Thymus (tissue), 14 donors: Measurements from ENCODE around the gene UBASH3B. TPM values are rescaled to one million over a fixed set of nuclear protein-coding genes. Genes with fewer than 3 reads are reported as not detected.
"Not testable (repeated sequence)": the region's sequence is repeated elsewhere in the genome, so short reads cannot be mapped to it uniquely, and the experiment has no call there.

Source experiments
- DNase-seq, 9 donors: peaks; one replicate each; pipeline ENCODE4 v3.0.0-alpha.2; 2013; ENCODE audit warnings: low spot score in 9 of 9, low read depth in 6 of 9, missing footprints in 1 of 9
- H3K27ac ChIP-seq, 2 donors: one replicate each; pipeline ENCODE4 v1.5.1; 2013; ENCODE audit warnings: control low read depth in 1 of 2, low read depth in 1 of 2, low read length in 1 of 2, mild to moderate bottlenecking in 1 of 2, moderate library complexity in 1 of 2
- H3K27me3 ChIP-seq, 2 donors: one replicate each; pipeline ENCODE4 v1.5.1; 2013; ENCODE audit warnings: low read length in 1 of 2; ENCODE audit not compliant: control insufficient read depth in 2 of 2, insufficient read depth in 1 of 2
- H3K36me3 ChIP-seq, 2 donors: one replicate each; pipeline ENCODE4 v1.5.1; 2013; ENCODE audit warnings: low read length in 1 of 2, mild to moderate bottlenecking in 1 of 2, moderate library complexity in 1 of 2; ENCODE audit not compliant: control insufficient read depth in 2 of 2, insufficient read depth in 2 of 2
- H3K4me1 ChIP-seq, 2 donors: one replicate each; pipeline ENCODE4 v1.5.1; 2013; ENCODE audit warnings: low read length in 2 of 2; ENCODE audit not compliant: control insufficient read depth in 2 of 2, insufficient read depth in 2 of 2
- H3K4me3 ChIP-seq, 2 donors: one replicate each; pipeline ENCODE4 v1.5.1; 2013; ENCODE audit warnings: low read length in 2 of 2, control low read depth in 1 of 2, mild to moderate bottlenecking in 1 of 2
- H3K9me3 ChIP-seq, 2 donors: one replicate each; pipeline ENCODE4 v1.5.1; 2013; ENCODE audit warnings: low read length in 1 of 2, mild to moderate bottlenecking in 1 of 2; ENCODE audit not compliant: control insufficient read depth in 2 of 2, insufficient read depth in 1 of 2
- WGBS: extraction: QIAGEN DNeasy Blood & Tissue Kit; methylation state at CpG from one replicate; pipeline ENCODE4 v1.1.7; 2013; 5-methylcytosine and 5-hydroxymethylcytosine counted together
- long read RNA-seq, 10 donors: transcript quantifications; one replicate each; lab custom pipeline, GENCODE V29; 2026
- polyA plus RNA-seq: library from polyadenylated mRNA; stranded (reverse); fragments of 200-250 nt; gene quantifications from one replicate; pipeline ENCODE4 v1.2.3, GENCODE V29; 2013
- total RNA-seq: library from RNA; stranded (reverse); fragments of 120-200 nt; gene quantifications from one replicate; pipeline ENCODE4 v1.2.4, GENCODE V29; 2013
- donor health status: healthy.

The UBASH3B gene
- total RNA-seq (14.8 TPM), polyA plus RNA-seq (11.2 TPM)
- long read RNA-seq, donor 1, full-length matches to known transcripts, result 1 of 1 reads
- long read RNA-seq, donor 1, partial matches to known transcripts, result 0 of 1 reads
- long read RNA-seq, donor 1, other reads (novel, unspliced or antisense), result 0 of 1 reads
- long read RNA-seq, donor 2, result 0 reads
- long read RNA-seq, donor 3, full-length matches to known transcripts, result 3 of 3 reads
- long read RNA-seq, donor 3, partial matches to known transcripts, result 0 of 3 reads
- long read RNA-seq, donor 3, other reads (novel, unspliced or antisense), result 0 of 3 reads
- long read RNA-seq, donor 4, full-length matches to known transcripts, result 1 of 1 reads
- long read RNA-seq, donor 4, partial matches to known transcripts, result 0 of 1 reads
- long read RNA-seq, donor 4, other reads (novel, unspliced or antisense), result 0 of 1 reads
- long read RNA-seq, donor 5, full-length matches to known transcripts, result 1 of 1 reads
- long read RNA-seq, donor 5, partial matches to known transcripts, result 0 of 1 reads
- long read RNA-seq, donor 5, other reads (novel, unspliced or antisense), result 0 of 1 reads
- long read RNA-seq, donor 6, full-length matches to known transcripts, result 1 of 1 reads
- long read RNA-seq, donor 6, partial matches to known transcripts, result 0 of 1 reads
- long read RNA-seq, donor 6, other reads (novel, unspliced or antisense), result 0 of 1 reads
- long read RNA-seq, donor 7, full-length matches to known transcripts, result 3 of 3 reads
- long read RNA-seq, donor 7, partial matches to known transcripts, result 0 of 3 reads
- long read RNA-seq, donor 7, other reads (novel, unspliced or antisense), result 0 of 3 reads
- long read RNA-seq, donor 8, full-length matches to known transcripts, result 1 of 1 reads
- long read RNA-seq, donor 8, partial matches to known transcripts, result 0 of 1 reads
- long read RNA-seq, donor 8, other reads (novel, unspliced or antisense), result 0 of 1 reads
- long read RNA-seq, donor 9, full-length matches to known transcripts, result 1 of 1 reads
- long read RNA-seq, donor 9, partial matches to known transcripts, result 0 of 1 reads
- long read RNA-seq, donor 9, other reads (novel, unspliced or antisense), result 0 of 1 reads
- long read RNA-seq, donor 10, full-length matches to known transcripts, result 2 of 2 reads
- long read RNA-seq, donor 10, partial matches to known transcripts, result 0 of 2 reads
- long read RNA-seq, donor 10, other reads (novel, unspliced or antisense), result 0 of 2 reads

- Histone ChIP-seq H3K4me3 (peak within 1 kb of the TSS; percentile 79 to 96), H3K27ac (peak within 1 kb of the TSS; percentile 82 to 87), H3K4me1 (peaks cover 14 to 49% of the 10 kb centered on the region in 2 donors), H3K36me3 (peaks cover 0 to 7% of the 10 kb centered on the region in 2 donors), H3K9me3 (peaks cover 0 to 4% of the 10 kb centered on the region in 2 donors), H3K27me3 (no peaks in the 10 kb centered on the region)
- under 1% methylated on average over 39 of the region's 39 CpGs for WGBS
- peak in 5 of 9 donors; percentile 59 to 84 (median 66) for DNase-seq
Measured at GRCh38 chr11:122655527-122656072, at the start of gene UBASH3B. Gene UBASH3B (plus strand): TSS chr11:122655722. CDS start chr11:122656050, 328 bp downstream.

GRCh38 chr11:122607162-122607561, 48.4 kb upstream of the UBASH3B start:
- H3K4me3 ChIP-seq, H3K36me3 ChIP-seq, H3K9me3 ChIP-seq, H3K27ac ChIP-seq, H3K27me3 ChIP-seq, H3K4me1 ChIP-seq, DNase-seq: not testable (repeated sequence)
- 89% methylated on average over 2 of the region's 2 CpGs for WGBS

- H3K36me3 ChIP-seq, result no peaks in the 10 kb centered on the region
- H3K27me3 ChIP-seq, result no peaks in the 10 kb centered on the region
- DNase-seq, result no peak
- H3K4me1 ChIP-seq, result peaks cover 0 to 3% of the 10 kb centered on the region in 2 donors
- no peak overlapping the region for H3K27ac ChIP-seq
- no peak overlapping the region for H3K4me3 ChIP-seq
- WGBS, result 98% methylated on average over 7 of the region's 7 CpGs
- H3K9me3 ChIP-seq, result no peaks in the 10 kb centered on the region
Measured at GRCh38 chr11:122612123-122612824, 43.2 kb upstream of the UBASH3B start.

GRCh38 chr11:122616718-122617117, 38.8 kb upstream of the UBASH3B start:
- H3K4me1 ChIP-seq, result peaks cover 0 to 3% of the 10 kb centered on the region in 2 donors
- H3K27ac ChIP-seq, result no peak overlapping the region
- no peaks in the 10 kb centered on the region for H3K27me3 ChIP-seq
- DNase-seq, result no peak
- H3K4me3 ChIP-seq, result no peak overlapping the region
- no peaks in the 10 kb centered on the region for H3K36me3 ChIP-seq
- H3K9me3 ChIP-seq, result peaks cover 0 to 4% of the 10 kb centered on the region in 2 donors
- 70% methylated on average over 4 of the region's 4 CpGs for WGBS

GRCh38 chr11:122617297-122617696, 38.2 kb upstream of the UBASH3B start:
- Histone ChIP-seq H3K27me3 (no peaks in the 10 kb centered on the region), H3K4me3 (no peak overlapping the region), H3K36me3 (no peaks in the 10 kb centered on the region), H3K4me1 (peaks cover 0 to 3% of the 10 kb centered on the region in 2 donors), H3K9me3 (peaks cover 0 to 4% of the 10 kb centered on the region in 2 donors), H3K27ac (no peak overlapping the region)
- WGBS, result 92% methylated on average over 5 of the region's 5 CpGs
- no peak for DNase-seq

- Histone ChIP-seq H3K4me3 (no peak overlapping the region), H3K27ac (no peak overlapping the region), H3K4me1 (peaks cover 0 to 3% of the 10 kb centered on the region in 2 donors), H3K36me3 (no peaks in the 10 kb centered on the region), H3K9me3 (peaks cover 0 to 4% of the 10 kb centered on the region in 2 donors), H3K27me3 (no peaks in the 10 kb centered on the region)
- no peak for DNase-seq
- WGBS, result 94% methylated on average over 6 of the region's 6 CpGs
Measured at GRCh38 chr11:122617926-122618325, 37.6 kb upstream of the UBASH3B start.

- 98% methylated on average over 19 of the region's 19 CpGs for WGBS
Measured at GRCh38 chr11:122618927-122619326, 36.6 kb upstream of the UBASH3B start.

GRCh38 chr11:122619757-122620156, 35.8 kb upstream of the UBASH3B start:
- no peak for DNase-seq
- WGBS, result 98% methylated on average over 3 of the region's 3 CpGs
- peaks cover 0 to 3% of the 10 kb centered on the region in 2 donors for H3K4me1 ChIP-seq
- H3K27me3 ChIP-seq, result no peaks in the 10 kb centered on the region
- no peaks in the 10 kb centered on the region for H3K36me3 ChIP-seq
- peaks cover 0 to 4% of the 10 kb centered on the region in 2 donors for H3K9me3 ChIP-seq
- no peak overlapping the region for H3K4me3 ChIP-seq
- no peak overlapping the region for H3K27ac ChIP-seq

More at GRCh38 chr11:122618927-122619326, 36.6 kb upstream of the UBASH3B start:
- Histone ChIP-seq H3K4me1 (peaks cover 0 to 3% of the 10 kb centered on the region in 2 donors), H3K27ac (no peak overlapping the region), H3K36me3 (no peaks in the 10 kb centered on the region), H3K4me3 (no peak overlapping the region), H3K27me3 (no peaks in the 10 kb centered on the region), H3K9me3 (peaks cover 0 to 4% of the 10 kb centered on the region in 2 donors)
- DNase-seq, result no peak
